Transverse colon (tissue), 4 donors: ENCODE results near the gene ABCC12.

Source experiments
- POLR2A ChIP-seq: fragments of 450-650 bp; IDR thresholded peaks from one replicate; pipeline ENCODE4 v1.6.1; 2016; ENCODE audit warnings: antibody characterized with exemption, mild to moderate bottlenecking, moderate library complexity
- POLR2AphosphoS5 ChIP-seq, 3 donors: sonication (generic); formaldehyde crosslinking; IDR thresholded peaks; one replicate each; pipeline ENCODE4 v1.6.1; 2016; ENCODE audit warnings: antibody characterized with exemption in 3 of 3
- TF ChIP-seq, protein P1 (sequence below), 5 experiments: fragments of 200-600 bp in 3 of 5; fragments of 450-650 bp in 2 of 5; sonication (generic) in 3 of 5; IDR thresholded peaks; 1 replicate in 2 of 5; 2 replicates in 3 of 5; pipeline ENCODE4 v1.5.1; 2016 to 2017; ENCODE audit warnings: antibody characterized with exemption in 5 of 5, inconsistent platforms in 3 of 5, mild to moderate bottlenecking in 2 of 5, moderate library complexity in 1 of 5

DNA sequence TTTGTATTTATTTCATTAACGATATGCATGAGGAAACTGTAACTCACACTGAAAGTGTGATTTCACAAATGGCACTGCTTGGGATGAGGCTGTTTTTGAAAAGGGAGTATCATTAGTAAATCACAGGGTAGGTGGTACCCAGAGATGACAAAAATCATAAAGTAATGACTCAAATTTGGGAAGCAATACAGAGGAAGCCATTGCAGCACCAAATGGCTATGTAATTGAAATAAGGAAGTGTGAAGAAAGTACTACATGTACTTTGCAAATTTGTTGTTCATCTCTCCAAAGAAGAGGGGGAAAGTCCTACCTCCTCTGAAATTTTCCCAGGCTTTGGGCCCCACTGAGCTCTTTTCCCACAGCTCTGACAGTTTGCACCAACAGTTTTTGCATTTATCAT lies 12.3 kb upstream of the ABCC12 start:
- TF ChIP-seq, protein P1, sequence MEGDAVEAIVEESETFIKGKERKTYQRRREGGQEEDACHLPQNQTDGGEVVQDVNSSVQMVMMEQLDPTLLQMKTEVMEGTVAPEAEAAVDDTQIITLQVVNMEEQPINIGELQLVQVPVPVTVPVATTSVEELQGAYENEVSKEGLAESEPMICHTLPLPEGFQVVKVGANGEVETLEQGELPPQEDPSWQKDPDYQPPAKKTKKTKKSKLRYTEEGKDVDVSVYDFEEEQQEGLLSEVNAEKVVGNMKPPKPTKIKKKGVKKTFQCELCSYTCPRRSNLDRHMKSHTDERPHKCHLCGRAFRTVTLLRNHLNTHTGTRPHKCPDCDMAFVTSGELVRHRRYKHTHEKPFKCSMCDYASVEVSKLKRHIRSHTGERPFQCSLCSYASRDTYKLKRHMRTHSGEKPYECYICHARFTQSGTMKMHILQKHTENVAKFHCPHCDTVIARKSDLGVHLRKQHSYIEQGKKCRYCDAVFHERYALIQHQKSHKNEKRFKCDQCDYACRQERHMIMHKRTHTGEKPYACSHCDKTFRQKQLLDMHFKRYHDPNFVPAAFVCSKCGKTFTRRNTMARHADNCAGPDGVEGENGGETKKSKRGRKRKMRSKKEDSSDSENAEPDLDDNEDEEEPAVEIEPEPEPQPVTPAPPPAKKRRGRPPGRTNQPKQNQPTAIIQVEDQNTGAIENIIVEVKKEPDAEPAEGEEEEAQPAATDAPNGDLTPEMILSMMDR (IDR thresholded peaks at IDR 0.05): no peak
- TF ChIP-seq POLR2AphosphoS5 (IDR thresholded peaks at IDR 0.05) (no peak), POLR2A (no peak)
